ENCODE results near the gene ADGRB2.

The ADGRB2 gene, protein sequence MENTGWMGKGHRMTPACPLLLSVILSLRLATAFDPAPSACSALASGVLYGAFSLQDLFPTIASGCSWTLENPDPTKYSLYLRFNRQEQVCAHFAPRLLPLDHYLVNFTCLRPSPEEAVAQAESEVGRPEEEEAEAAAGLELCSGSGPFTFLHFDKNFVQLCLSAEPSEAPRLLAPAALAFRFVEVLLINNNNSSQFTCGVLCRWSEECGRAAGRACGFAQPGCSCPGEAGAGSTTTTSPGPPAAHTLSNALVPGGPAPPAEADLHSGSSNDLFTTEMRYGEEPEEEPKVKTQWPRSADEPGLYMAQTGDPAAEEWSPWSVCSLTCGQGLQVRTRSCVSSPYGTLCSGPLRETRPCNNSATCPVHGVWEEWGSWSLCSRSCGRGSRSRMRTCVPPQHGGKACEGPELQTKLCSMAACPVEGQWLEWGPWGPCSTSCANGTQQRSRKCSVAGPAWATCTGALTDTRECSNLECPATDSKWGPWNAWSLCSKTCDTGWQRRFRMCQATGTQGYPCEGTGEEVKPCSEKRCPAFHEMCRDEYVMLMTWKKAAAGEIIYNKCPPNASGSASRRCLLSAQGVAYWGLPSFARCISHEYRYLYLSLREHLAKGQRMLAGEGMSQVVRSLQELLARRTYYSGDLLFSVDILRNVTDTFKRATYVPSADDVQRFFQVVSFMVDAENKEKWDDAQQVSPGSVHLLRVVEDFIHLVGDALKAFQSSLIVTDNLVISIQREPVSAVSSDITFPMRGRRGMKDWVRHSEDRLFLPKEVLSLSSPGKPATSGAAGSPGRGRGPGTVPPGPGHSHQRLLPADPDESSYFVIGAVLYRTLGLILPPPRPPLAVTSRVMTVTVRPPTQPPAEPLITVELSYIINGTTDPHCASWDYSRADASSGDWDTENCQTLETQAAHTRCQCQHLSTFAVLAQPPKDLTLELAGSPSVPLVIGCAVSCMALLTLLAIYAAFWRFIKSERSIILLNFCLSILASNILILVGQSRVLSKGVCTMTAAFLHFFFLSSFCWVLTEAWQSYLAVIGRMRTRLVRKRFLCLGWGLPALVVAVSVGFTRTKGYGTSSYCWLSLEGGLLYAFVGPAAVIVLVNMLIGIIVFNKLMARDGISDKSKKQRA (N-terminal part only)

DNA sequence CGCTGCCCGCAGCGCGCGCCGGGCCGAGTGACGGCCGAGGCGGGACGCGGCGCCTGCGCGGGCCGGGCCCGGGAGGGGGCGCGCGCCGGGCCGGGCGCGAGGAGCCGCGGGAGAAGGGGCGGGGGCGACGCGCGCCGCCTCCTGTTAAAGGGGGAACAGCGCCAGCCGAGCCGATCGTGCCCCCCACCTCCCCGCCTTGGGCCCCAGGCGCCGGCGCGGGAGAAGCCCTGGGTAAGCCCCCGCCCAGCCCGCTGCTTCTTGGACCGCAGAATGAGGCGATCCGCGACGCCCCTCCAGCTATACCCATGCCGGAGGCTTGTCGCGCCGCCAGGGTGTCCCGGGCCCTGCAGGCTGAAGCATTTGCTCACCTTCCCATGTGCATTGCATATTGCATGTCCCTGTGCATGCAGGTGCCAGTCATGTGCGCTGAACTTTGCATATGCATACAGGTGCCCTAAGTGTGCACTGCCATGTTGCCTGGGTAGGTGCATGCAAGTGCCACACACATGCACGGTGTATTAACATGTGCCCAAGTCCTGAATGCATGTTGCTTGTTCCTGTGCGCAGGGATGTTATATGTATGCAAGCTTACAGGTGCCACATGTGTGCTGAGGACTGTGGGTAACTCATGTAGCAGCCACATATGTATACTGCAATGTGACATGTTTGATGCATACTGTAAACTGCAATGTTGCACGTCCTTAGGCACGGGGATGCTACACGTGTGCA lies at the start of gene ADGRB2:
ADGRB2 (minus strand) TSS at position 29 of the 729 bp plus-strand sequence. CDS start 7,119 bp downstream, outside the sequence.
- peak; percentile 50 to 57 for DNase-seq

DNA sequence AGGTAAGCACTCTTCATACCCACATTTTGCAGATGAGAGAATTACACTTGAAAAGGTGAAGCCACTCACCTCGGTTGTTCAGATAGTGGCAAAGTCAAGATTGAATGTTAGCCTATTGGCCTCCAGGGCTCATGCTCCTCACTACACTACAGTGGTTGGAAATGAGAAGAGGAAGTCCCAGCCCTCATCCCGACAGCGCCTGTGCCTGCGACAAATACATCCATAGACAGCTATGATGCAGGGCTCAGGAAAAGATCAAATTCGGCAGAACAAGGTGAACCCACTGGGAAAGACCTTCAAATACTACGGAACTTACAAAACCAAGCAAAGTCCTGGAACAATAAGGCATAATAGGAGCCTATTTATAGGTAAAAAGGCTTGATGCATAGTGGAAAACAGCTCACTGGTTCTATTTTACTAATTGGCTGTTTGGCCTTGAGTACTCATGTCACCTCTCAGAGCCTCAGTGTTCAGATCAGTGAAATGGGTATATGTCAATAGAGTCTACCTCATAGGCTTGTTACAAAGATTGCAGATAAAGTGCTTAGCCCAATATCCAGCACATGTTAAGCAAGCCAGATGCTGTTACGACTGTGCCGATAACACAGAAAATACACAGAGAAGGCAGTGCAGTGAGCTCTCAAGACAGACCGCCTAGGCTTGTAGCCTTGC lies 48.2 kb upstream of the ADGRB2 start:
- no peak for DNase-seq

DNA sequence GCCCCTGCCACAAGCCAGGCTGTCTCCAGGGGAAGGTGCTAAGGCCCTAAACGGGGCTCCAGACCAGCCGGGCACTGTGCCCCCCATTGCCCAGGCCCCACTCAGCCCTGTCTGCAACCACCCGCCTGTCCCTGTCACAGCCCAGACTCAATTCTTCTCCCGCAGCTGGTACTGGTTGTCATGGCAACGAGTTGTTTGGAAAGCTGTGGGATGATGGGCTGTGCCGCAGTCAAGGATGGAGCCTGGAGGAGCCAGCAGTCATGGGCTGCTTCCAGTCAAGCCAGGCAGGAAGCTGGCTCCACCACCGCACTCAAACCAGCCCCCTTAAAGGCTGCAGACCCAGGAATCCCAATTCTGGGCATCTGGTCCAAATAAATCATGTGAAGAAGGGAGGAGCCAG lies 47.5 kb upstream of the ADGRB2 start:
- no peak for DNase-seq

DNA sequence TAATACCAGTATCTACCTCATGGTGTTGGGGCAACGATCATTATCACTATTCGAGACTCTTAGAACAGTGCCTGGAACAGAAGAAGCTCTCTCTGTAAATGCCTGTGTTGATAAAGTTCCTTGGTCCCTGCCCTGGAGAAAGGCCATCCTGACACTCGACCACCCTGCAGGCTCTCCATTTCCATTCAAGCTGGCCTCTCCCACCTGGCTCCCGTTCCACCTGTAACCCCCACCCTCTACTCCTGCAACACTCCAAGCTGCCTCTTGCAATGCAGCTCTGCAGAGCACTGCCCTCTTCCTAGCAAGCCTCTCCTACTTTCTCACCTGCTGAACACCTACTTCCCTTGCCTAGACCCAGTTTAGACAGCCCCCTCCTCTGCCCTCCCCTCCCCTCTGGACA lies 45.6 kb upstream of the ADGRB2 start:
- DNase-seq, result no peak

DNA sequence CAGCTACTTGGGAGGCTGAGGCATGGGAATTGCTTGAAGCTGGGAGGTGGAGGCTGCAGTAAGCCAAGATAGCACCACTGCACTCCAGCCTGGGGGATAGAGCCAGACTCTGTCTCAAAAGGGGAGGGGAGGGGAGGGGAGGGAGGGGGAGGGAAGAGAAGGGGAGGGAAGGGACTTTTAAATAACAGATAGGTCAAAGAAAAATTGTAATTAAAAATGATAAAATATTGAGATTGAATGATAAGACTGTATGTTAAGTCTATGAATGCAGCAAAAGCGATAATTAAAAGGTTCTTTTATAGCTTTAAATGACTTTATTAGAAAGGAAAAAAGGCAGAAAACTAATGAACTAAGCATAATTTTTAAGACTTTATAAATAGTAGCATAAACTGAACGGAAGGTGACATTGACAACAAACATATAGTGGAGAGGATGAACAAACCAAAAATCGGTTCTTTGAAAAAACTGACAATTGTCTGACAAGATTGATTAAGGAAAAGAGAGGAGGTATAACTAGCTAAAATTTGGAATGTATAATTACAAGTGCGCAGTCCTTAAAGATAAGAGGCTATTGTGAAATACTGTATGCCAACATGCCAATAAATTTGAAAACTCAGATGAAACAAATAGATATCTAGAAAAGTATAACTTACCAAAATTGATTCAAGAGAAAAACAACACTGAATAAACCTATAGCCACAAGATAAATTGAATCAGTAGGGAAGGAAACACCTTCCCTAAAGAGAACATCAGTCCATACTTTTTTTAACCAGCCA lies 43.3 kb upstream of the ADGRB2 start:
- no peak for DNase-seq

DNA sequence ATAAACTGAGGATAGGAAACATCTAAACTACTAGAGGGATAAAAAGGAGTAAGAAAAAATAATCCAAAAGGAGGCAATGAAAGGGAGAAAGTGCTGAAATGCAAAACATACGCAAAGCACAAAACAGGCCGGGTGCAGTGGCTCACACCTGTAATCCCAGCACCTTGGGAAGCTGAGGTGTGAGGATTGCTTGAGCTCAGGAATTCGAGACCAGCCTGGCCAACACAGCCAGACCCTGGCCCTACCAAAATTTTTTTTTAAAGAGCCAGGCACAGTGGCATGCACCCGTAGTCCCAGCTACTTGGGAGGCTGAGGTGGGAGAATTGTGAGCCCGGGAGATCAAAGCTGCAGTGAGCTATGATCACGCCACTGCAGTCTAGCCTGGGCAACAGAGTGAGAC lies 41.2 kb upstream of the ADGRB2 start:
- no peak for DNase-seq

DNA sequence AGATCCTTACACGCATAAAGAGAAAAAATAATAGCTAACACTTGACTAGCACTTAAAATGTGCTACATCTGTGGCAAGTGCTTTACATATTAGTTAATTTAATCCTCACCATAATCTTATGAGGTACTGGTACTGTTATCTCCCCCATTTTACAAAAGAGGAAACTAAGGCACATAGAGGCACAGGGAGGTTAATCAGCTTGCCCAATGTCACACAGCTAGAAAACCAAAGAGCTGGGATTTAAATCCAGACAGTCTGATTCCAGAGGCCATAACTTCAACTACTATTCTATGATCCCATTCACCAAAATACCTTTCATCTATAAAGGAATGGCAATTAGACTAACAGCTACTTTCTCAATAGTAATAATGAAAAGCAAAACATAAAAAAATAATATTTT lies 40.0 kb upstream of the ADGRB2 start:
- DNase-seq, result no peak

DNA sequence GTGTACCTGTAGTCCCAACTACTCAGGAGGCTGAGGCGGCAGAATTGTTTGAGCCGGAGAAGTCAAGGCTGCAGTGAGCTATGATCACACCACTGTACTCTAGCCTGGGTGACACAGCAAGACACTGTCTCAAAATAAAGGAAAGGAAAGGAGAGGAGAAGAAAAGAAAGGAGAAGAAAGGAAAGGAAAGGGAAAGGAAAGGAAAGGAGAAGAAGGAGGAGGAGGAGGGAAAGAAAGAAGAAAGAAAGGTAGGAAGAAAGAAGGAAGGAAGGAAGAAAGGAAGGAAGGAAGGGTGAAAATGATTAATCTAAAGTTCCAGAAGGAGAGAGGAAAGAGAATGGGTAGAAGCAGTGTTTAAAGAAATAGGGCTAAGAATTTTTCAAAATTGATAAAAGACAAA lies 39.5 kb upstream of the ADGRB2 start:
- peak in 1 of 2 experiments; percentile 9 for DNase-seq

DNA sequence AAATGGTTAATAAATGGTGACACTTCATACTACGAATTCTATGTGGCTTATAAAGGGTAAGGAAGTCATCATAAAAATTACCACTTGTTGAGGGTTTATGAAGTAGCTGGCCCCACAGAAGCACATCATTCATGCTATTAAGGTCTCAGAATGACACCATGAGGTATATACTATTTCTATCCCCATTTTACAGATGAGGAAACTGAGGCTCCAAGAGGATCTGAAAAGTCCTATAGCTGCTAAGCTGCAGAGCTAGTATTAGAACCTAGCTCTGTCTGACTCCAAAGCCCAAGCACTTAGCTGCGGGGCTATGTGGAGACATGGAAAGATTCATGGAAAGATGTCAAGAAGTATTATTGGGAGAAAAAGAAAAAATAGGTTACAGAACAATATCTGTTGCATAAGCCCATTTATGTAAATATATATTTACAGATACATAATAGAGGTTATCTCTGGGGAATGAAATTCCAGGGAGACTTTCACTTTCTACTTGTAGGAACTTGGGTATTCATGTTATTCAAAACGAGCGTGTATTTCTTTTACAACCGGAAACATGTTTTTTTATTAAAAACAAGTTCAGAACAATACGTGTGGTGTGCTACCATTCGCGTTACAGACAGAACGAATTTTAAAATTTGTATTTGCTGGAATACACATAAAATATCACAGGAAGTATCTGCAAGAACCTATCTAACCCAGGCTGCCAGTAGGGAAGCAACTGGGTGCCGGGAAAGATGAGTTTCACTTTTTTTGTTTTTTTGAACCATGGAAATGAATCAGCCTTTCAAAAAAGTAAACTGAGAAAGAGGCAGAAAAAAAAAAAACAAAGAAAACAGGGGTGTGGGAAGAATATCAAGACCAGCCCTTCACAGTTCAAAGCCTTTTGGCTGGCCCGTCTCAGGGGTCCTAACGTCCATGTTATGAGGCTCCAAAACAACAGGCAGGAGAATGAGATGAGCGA lies 38.3 kb upstream of the ADGRB2 start:
- peak in 1 of 2 experiments; percentile 7 for DNase-seq

DNA sequence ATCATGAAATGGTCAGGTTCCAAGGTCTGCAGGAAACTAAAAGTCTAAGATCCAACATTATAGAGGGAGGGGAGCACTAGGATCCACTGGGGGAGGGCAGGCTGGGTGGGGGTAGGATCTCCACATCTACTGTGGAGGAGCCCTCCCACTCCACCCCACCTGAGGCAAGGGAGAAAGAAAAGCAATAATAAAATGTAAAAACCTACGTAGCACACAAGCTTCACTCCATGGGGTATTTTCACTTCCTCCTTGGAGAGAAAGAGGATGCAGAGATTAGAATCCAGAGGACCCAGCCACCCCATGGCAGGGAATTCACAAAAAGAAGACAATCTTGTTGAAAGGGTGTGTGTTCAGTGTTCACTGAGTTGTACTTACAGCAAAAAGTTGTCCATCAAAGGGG lies 37.3 kb upstream of the ADGRB2 start:
- peak in 1 of 2 experiments; percentile 6 for DNase-seq

DNA sequence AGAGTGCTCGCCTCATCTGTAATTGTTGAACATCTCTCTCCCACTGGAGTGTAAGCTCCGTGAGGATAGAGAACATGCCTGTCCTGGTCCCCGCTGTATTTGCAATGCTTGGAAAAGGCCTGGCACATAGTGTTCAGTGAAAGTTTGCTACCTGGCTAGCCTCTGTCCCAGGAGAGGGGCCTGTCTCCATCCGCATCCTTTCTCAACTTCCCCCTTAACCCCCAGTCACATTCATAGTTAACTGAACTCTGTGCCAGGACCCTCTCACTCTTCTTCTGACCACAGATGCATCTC lies 36.5 kb upstream of the ADGRB2 start:
- no peak for DNase-seq

DNA sequence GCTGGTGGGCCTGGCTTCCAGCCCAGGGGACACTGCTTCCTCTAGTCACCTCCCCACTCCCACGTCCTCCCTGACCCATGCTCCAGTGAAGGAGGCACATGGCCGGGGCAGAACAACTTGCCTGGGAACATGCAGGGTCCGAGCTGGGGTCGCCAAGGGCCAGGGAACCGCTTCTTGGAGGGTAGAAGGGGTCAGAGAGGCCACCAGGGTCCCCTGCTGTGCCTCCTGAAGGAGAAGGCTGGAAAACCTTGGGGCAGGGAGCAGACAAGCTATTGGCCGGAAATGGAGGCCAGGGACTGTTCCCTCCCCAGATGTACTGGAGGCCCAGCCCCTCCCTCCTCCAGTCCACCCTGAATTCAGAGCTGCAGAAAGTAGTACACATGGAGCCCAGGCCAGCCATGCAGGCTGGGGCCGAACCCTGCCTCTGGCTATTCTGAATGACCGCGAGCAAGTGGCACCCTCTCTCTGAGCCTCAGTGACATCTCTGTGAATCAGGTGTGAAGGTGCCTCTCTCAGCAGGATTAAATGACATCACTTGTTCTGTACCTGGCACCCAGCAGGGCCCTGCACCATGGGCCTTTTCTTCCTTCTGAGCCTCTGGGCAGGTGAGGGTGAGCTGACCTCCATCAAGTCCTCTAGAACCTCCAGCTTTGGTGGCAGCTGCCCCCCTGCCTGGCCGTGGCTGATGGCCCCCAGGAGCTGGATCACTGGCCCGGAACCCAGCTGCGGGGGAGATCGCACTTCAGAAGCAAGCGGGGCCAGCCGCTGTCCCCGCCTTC lies 35.9 kb upstream of the ADGRB2 start:
- DNase-seq, result peak in 1 of 2 experiments; percentile 14

DNA sequence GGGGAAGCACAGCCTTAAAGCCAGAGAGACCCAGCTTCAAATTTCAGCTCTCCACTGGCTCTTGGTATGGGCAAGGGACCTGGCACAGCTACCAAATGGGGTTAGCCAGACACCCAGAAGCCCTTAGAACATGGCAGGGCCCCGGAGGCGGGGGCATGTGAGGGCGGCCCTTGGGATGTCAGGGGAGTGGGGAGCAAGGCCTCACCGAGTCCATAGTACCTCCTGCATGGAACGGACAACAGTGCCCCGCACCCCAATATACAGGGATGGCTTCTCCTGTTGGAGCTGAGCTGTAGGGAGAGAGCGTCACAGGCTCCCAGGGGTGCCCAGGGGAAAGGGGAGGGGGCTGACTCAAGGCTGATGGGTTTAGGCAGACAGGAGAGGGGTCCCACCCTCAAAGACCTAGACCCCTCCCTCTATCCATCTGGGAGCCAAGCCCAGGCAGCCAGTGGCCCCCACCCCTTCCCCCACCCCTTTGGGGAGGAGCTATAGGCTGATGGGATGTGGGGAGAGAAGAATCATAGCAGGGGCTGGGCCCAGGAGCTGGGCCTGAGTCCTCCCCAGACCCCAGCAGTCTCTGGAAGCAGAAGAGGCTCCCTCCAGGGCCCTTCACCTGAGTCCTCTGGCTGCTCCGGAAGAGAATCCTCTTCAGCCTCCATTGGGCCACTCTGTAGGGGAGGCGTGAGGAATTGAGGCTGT lies 35.2 kb upstream of the ADGRB2 start:
- peak in 1 of 2 experiments; percentile 13 for DNase-seq

DNA sequence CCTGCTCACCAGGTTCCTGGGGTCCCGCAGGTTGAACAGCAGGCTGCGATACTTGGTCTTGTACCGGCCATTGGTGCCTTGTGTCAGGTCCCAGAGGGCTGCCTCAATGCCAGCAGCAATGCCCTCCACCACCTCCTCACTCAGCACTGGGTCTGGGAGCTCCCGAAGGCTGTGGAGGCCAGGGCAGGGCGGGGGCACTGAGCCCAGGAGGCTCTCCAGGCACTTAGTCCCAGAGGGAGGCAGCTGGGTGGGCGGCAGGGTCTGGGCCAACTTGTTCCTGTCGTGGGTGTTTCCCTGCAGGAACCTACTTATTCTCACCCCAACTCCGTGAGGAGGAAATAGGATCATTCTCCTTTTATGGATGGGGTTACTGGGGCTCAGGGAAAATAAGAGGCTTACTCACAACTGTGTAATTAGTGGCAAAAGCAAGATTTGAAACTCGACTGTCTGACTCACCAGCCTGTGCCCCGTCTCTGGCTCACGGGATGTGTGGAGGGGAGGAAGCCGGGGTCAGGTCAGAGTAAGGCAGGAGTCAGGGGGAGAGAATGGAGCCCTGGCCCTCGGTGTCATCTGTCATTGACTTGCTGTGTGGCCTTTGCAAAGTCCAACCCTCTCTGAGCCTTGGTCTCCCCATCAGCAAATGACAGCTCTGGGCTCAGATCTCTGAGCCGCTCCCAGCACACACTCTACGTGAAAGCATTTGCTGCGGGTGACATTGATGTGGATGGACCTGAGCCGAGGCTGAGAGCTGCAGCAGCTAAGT lies 34.5 kb upstream of the ADGRB2 start:
- peak; percentile 65 to 71 for DNase-seq

DNA sequence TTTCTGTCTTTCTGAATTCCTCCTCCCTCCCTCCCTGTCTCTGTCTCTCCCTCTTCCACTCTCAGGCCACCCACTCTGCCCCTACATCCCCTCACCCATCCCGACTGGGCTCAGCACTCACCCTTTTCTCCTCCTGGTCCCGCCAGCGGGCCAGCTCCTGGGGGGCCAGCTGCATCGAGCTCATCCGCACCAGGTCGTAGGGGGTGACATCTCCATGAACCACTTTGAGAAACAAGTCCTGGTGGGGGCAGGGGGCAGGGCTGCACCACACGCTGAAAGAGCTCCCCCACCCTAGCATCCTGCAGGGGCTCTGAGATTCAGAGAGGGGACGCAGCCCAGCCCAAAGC lies 33.9 kb upstream of the ADGRB2 start:
- DNase-seq, result no peak

DNA sequence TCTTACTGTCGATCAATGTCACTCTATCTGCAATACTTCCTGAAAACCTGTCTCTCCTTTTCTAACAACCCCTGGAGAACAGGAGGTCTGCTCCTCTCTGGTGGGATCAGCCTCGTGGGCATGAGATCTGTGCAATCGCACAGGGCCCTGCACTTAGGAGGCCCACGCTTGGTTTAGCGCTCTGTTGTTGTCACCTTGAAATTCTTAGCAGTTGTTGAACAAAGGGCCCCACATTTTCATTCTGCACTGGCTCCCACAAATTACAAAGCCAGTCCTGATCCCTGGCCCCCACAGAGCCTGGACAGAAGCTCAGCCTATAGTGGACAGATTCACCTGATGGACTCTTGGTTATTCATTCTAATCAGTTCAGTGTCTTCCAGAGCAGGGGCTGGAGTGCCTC lies 33.1 kb upstream of the ADGRB2 start:
- DNase-seq, result no peak

DNA sequence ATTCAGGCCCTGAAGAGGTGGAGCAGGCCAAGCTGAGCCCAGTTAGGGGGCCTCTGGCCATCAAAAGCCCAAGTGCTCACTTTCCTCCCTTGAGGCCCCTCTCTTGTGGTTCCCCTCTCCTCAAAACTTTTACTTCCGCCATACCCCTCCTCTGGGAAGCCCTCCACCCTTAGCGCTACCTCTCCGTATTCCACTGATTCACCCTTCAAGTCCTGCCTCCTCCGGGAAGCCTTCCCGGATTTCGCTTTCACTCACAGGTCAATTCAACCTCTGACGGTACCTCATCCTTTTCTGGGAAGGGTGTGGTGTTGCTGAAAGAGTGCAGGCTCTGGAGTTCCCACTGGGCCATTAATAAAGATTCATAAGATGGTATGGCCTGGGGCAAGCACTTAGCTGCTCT lies 32.6 kb upstream of the ADGRB2 start:
- DNase-seq, result no peak

All from activated T-cell treated with anti-CD3 and anti-CD28 coated beads, Interleukin-2, amount 50 U/mL, for 48 hours (primary cell).